Ovary (tissue), 3 donors: Measurements from ENCODE around the gene CYP4B1.

Experiments used
- EP300 ChIP-seq: sonication (generic); formaldehyde crosslinking; IDR thresholded peaks from one replicate; pipeline ENCODE4 v1.6.1; 2017; ENCODE audit warnings: antibody characterized with exemption
- POLR2A ChIP-seq: fragments of 450-650 bp; IDR thresholded peaks from one replicate; pipeline ENCODE4 v1.6.1; 2017; ENCODE audit warnings: antibody characterized with exemption, mild to moderate bottlenecking, moderate library complexity
- TF ChIP-seq, protein P1 (sequence below), 3 donors: fragments of 450-650 bp in 2 of 3; fragments of 200-600 bp in 1 of 3; IDR thresholded peaks; one replicate each; pipeline versions ENCODE4 v1.5.1 to v1.8.0; 2016 to 2022; ENCODE audit warnings: antibody characterized with exemption in 3 of 3, mild to moderate bottlenecking in 1 of 3
- donor health status: DM: no; HTN: no; CAD: no.

DNA sequence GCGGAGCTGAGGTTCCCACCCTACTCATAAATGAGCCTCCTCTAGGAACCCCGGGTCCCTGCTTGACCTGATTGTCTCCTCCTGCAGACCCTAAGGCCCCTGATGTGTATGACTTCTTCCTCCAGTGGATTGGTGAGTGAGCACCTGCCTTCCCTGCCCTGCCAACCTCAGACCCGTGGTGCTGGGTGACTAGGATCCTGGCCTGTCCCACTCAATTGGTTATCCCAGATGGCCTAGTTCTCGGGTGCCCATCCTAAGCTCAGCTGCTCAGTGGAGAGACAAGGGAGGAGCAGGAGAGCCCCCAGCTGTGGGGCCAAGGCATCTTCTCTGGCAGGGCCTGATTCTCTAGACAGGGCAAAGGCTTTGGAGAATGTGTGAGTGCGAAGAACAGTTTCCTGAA lies 12.2 kb downstream of the CYP4B1 start:
- TF ChIP-seq, protein P1, sequence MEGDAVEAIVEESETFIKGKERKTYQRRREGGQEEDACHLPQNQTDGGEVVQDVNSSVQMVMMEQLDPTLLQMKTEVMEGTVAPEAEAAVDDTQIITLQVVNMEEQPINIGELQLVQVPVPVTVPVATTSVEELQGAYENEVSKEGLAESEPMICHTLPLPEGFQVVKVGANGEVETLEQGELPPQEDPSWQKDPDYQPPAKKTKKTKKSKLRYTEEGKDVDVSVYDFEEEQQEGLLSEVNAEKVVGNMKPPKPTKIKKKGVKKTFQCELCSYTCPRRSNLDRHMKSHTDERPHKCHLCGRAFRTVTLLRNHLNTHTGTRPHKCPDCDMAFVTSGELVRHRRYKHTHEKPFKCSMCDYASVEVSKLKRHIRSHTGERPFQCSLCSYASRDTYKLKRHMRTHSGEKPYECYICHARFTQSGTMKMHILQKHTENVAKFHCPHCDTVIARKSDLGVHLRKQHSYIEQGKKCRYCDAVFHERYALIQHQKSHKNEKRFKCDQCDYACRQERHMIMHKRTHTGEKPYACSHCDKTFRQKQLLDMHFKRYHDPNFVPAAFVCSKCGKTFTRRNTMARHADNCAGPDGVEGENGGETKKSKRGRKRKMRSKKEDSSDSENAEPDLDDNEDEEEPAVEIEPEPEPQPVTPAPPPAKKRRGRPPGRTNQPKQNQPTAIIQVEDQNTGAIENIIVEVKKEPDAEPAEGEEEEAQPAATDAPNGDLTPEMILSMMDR (IDR thresholded peaks at IDR 0.05), result no peak
- TF ChIP-seq EP300 (no peak), POLR2A (no peak)
